CD4-positive, alpha-beta memory T cell (primary cell): ENCODE data around the gene THEMIS. TPM values are rescaled to one million over a fixed set of nuclear protein-coding genes. Genes with fewer than 3 reads are reported as not detected.

Experiments used
- CTCF ChIA-PET: fragments of 350-600 bp; sonication (Branson Sonifier 250); formaldehyde crosslinking; loops from one replicate; lab custom pipeline; 2021; ENCODE audit warnings: inconsistent platforms; ENCODE audit not compliant: partially characterized antibody; lab: Charles Lee
- POLR2A ChIA-PET: fragments of 350-600 bp; sonication (Branson Sonifier 250); formaldehyde crosslinking; loops from one replicate; lab custom pipeline; 2021; ENCODE audit not compliant: partially characterized antibody; lab: Charles Lee
- DNase-seq, 5 donors: peaks; one replicate each; pipeline versions ENCODE4 v3.0.0 to v3.0.0-alpha.2; 2020 to 2022; ENCODE audit warnings: mixed read lengths in 1 of 5
- H3K27ac ChIP-seq: one replicate; pipeline ENCODE4 v1.7.0; 2013; ENCODE audit warnings: low read depth, low read length
- H3K27me3 ChIP-seq: 2 replicates; pipeline ENCODE4 v1.7.0; 2013; ENCODE audit warnings: mild to moderate bottlenecking, low read length, moderate library complexity; ENCODE audit not compliant: insufficient read depth
- H3K36me3 ChIP-seq: 2 replicates; pipeline ENCODE4 v1.7.0; 2013; ENCODE audit warnings: mild to moderate bottlenecking, low read length, moderate library complexity; ENCODE audit not compliant: insufficient read depth
- H3K4me1 ChIP-seq: 2 replicates; pipeline ENCODE4 v1.7.0; 2013; ENCODE audit warnings: mild to moderate bottlenecking, low read length, moderate library complexity; ENCODE audit not compliant: insufficient read depth
- H3K4me3 ChIP-seq, 2 donors: one replicate each; pipeline ENCODE4 v1.7.0; 2013; ENCODE audit warnings: low read length in 2 of 2, mild to moderate bottlenecking in 1 of 2
- H3K9me3 ChIP-seq, 2 donors: one replicate each; pipeline ENCODE4 v1.7.0; 2013; ENCODE audit warnings: low read length in 2 of 2, control low read depth in 1 of 2; ENCODE audit not compliant: control insufficient read depth in 1 of 2
- H3K27ac Mint-ChIP-seq, 7 donors: one replicate each; pipeline ENCODE4 v1.8.0; 2020 to 2021; ENCODE audit warnings: mixed read lengths in 7 of 7, mild to moderate bottlenecking in 6 of 7, inconsistent platforms in 3 of 7, moderate library complexity in 3 of 7
- H3K27me3 Mint-ChIP-seq, 2 donors: one replicate each; pipeline ENCODE4 v1.8.0; 2020 to 2021; ENCODE audit warnings: mixed read lengths in 2 of 2
- H3K36me3 Mint-ChIP-seq, 2 donors: one replicate each; pipeline ENCODE4 v1.8.0; 2020 to 2021; ENCODE audit warnings: mixed read lengths in 2 of 2, inconsistent platforms in 1 of 2, mild to moderate bottlenecking in 1 of 2
- H3K4me1 Mint-ChIP-seq, 4 donors: one replicate each; pipeline ENCODE4 v1.8.0; 2020 to 2021; ENCODE audit warnings: mixed read lengths in 4 of 4, mild to moderate bottlenecking in 1 of 4
- H3K4me3 Mint-ChIP-seq, 8 donors: one replicate each; pipeline ENCODE4 v1.8.0; 2020 to 2021; ENCODE audit warnings: mixed read lengths in 8 of 8, mild to moderate bottlenecking in 7 of 8, moderate library complexity in 6 of 8, inconsistent platforms in 3 of 8
- H3K9me3 Mint-ChIP-seq, 8 donors: one replicate each; pipeline ENCODE4 v1.8.0; 2020 to 2021; ENCODE audit warnings: mixed read lengths in 8 of 8, mild to moderate bottlenecking in 5 of 8, inconsistent platforms in 3 of 8, moderate library complexity in 1 of 8
- intact Hi-C: fragments of 100-400 bp; cut with micrococcal nuclease; formaldehyde crosslinking; loops from one replicate; pipeline ENCODE4 v1.15.1; 2023
- polyA plus RNA-seq, 2 donors: library from polyadenylated mRNA; unstranded; fragments of 300-500 nt; fragmentation: Illumina TruSeq; gene quantifications; one replicate each; pipeline ENCODE4 v1.2.3, GENCODE V29; 2021
- total RNA-seq, 2 experiments: library from RNA; stranded (reverse); gene quantifications; one replicate each; pipeline ENCODE4 v1.2.3, GENCODE V29; 2021

Gene THEMIS
- total and polyA plus RNA-seq, 4 experiments from 2014 or later, result 58.1 to 112 (median 70.9) TPM

- peaks cover 0 to 4% (median 0%) of the 10 kb centered on the region in 8 donors for H3K9me3 Mint-ChIP-seq
- intact Hi-C loops, result no loop called here
- no peak overlapping the region for H3K4me3 Mint-ChIP-seq
- H3K27ac Mint-ChIP-seq, result peak overlapping the region in 1 of 7 donors; percentile 53
- POLR2A ChIA-PET, result interaction anchor here (1.4 kb wide), 1 partner anchor 10 kb away, joined by 3 read pairs; no protein-coding TSS in a partner anchor
- CTCF ChIA-PET, result no interaction called here
- Histone ChIP-seq H3K9me3 (no peaks in the 10 kb centered on the region), H3K36me3 (no peaks in the 10 kb centered on the region), H3K4me3 (no peak overlapping the region), H3K4me1 (peaks cover 11% of the 10 kb centered on the region), H3K27ac (no peak overlapping the region), H3K27me3 (no peaks in the 10 kb centered on the region)
- DNase-seq, result no peak
- H3K4me1 Mint-ChIP-seq, result peaks cover 23 to 45% (median 34%) of the 10 kb centered on the region in 4 donors
- H3K36me3 Mint-ChIP-seq, result peaks cover 26 to 33% of the 10 kb centered on the region in 2 donors
- no peaks in the 10 kb centered on the region for H3K27me3 Mint-ChIP-seq
Measured at GRCh38 chr6:127776320-127776719, 124.5 kb downstream of the THEMIS start.

GRCh38 chr6:127775371-127775770 lies 125.5 kb downstream of the THEMIS start:
- Histone ChIP-seq H3K27ac (no peak overlapping the region), H3K4me1 (peaks cover 11% of the 10 kb centered on the region), H3K36me3 (no peaks in the 10 kb centered on the region), H3K4me3 (no peak overlapping the region), H3K27me3 (no peaks in the 10 kb centered on the region), H3K9me3 (no peaks in the 10 kb centered on the region)
- no peak overlapping the region for H3K4me3 Mint-ChIP-seq
- H3K27me3 Mint-ChIP-seq, result no peaks in the 10 kb centered on the region
- CTCF ChIA-PET, result interaction anchor here (1.2 to 1.8 kb wide), 3 partner anchors 11 to 28 kb away, joined by 3 read pairs; no protein-coding TSS in a partner anchor
- peaks cover 22 to 45% (median 33%) of the 10 kb centered on the region in 4 donors for H3K4me1 Mint-ChIP-seq
- no peak for DNase-seq
- peaks cover 0 to 4% (median 0%) of the 10 kb centered on the region in 8 donors for H3K9me3 Mint-ChIP-seq
- peaks cover 27 to 35% of the 10 kb centered on the region in 2 donors for H3K36me3 Mint-ChIP-seq
- POLR2A ChIA-PET, result interaction anchor here (1.4 kb wide), 1 partner anchor 11 kb away, joined by 3 read pairs; no protein-coding TSS in a partner anchor
- intact Hi-C loops, result no loop called here
- H3K27ac Mint-ChIP-seq, result peak overlapping the region in 2 of 7 donors; percentile 6 to 53

- no peaks in the 10 kb centered on the region for H3K27me3 ChIP-seq
- H3K27ac Mint-ChIP-seq, result peak overlapping the region in 1 of 7 donors; percentile 46
- H3K4me3 ChIP-seq, result no peak overlapping the region
- CTCF ChIA-PET, result interaction anchor here (1.1 kb wide), 1 partner anchor 87 kb away, joined by 3 read pairs; no protein-coding TSS in a partner anchor
- H3K9me3 ChIP-seq, result no peaks in the 10 kb centered on the region
- H3K4me1 ChIP-seq, result peaks cover 26% of the 10 kb centered on the region
- POLR2A ChIA-PET, result interaction anchor here (1.1 kb wide), 1 partner anchor 11 kb away, joined by 3 read pairs; no protein-coding TSS in a partner anchor
- H3K9me3 Mint-ChIP-seq, result peaks cover 0 to 2% (median 0%) of the 10 kb centered on the region in 8 donors
- no peak for DNase-seq
- no peaks in the 10 kb centered on the region for H3K27me3 Mint-ChIP-seq
- intact Hi-C loops, result no loop called here
- H3K4me3 Mint-ChIP-seq, result no peak overlapping the region
- H3K27ac ChIP-seq, result no peak overlapping the region
- H3K36me3 ChIP-seq, result no peaks in the 10 kb centered on the region
- peaks cover 29 to 37% of the 10 kb centered on the region in 2 donors for H3K36me3 Mint-ChIP-seq
- peaks cover 37 to 60% (median 51%) of the 10 kb centered on the region in 4 donors for H3K4me1 Mint-ChIP-seq
Measured at GRCh38 chr6:127768745-127769144, 132.1 kb downstream of the THEMIS start.

- H3K27ac Mint-ChIP-seq, result peak overlapping the region in 4 of 7 donors; percentile 1 to 77 (median 39)
- ChIA-PET POLR2A (interaction anchor here (1.1 kb wide), 1 partner anchor 12 kb away, joined by 3 read pairs; no protein-coding TSS in a partner anchor), CTCF (interaction anchor here (1.1 kb wide), 1 partner anchor 87 kb away, joined by 3 read pairs; no protein-coding TSS in a partner anchor)
- no peaks in the 10 kb centered on the region for H3K9me3 ChIP-seq
- no peak overlapping the region for H3K4me3 ChIP-seq
- H3K27me3 Mint-ChIP-seq, result no peaks in the 10 kb centered on the region
- H3K27me3 ChIP-seq, result no peaks in the 10 kb centered on the region
- H3K4me3 Mint-ChIP-seq, result no peak overlapping the region
- no peak overlapping the region for H3K27ac ChIP-seq
- H3K4me1 Mint-ChIP-seq, result peaks cover 40 to 66% (median 54%) of the 10 kb centered on the region in 4 donors
- no peak for DNase-seq
- H3K9me3 Mint-ChIP-seq, result peaks cover 0 to 2% (median 0%) of the 10 kb centered on the region in 8 donors
- intact Hi-C loops, result no loop called here
- H3K36me3 ChIP-seq, result no peaks in the 10 kb centered on the region
- peaks cover 31% of the 10 kb centered on the region for H3K4me1 ChIP-seq
- peaks cover 29 to 37% of the 10 kb centered on the region in 2 donors for H3K36me3 Mint-ChIP-seq
Measured at GRCh38 chr6:127768223-127768622, 132.6 kb downstream of the THEMIS start.

- H3K36me3 Mint-ChIP-seq, result peaks cover 26 to 27% of the 10 kb centered on the region in 2 donors
- peak overlapping the region in 1 of 8 donors; percentile 2 for H3K4me3 Mint-ChIP-seq
- Histone ChIP-seq H3K27me3 (no peaks in the 10 kb centered on the region), H3K4me1 (peaks cover 53% of the 10 kb centered on the region), H3K9me3 (no peaks in the 10 kb centered on the region), H3K4me3 (no peak overlapping the region), H3K27ac (no peak overlapping the region), H3K36me3 (no peaks in the 10 kb centered on the region)
- H3K4me1 Mint-ChIP-seq, result peaks cover 55 to 84% (median 72%) of the 10 kb centered on the region in 4 donors
- no peak for DNase-seq
- H3K27ac Mint-ChIP-seq, result no peak overlapping the region
- intact Hi-C loops, result no loop called here
- CTCF ChIA-PET, result no interaction called here
- H3K9me3 Mint-ChIP-seq, result no peaks in the 10 kb centered on the region
- no peaks in the 10 kb centered on the region for H3K27me3 Mint-ChIP-seq
- POLR2A ChIA-PET, result no interaction called here
Measured at GRCh38 chr6:127765949-127766348, 134.9 kb downstream of the THEMIS start.

- no peaks in the 10 kb centered on the region for H3K27me3 ChIP-seq
- H3K4me1 ChIP-seq, result peaks cover 55% of the 10 kb centered on the region
- intact Hi-C loops, result no loop called here
- peak overlapping the region in 2 of 8 donors; percentile 7 to 13 for H3K4me3 Mint-ChIP-seq
- no peak overlapping the region for H3K27ac ChIP-seq
- peaks cover 4 to 11% of the 10 kb centered on the region in 2 donors for H3K36me3 Mint-ChIP-seq
- H3K4me3 ChIP-seq, result no peak overlapping the region
- H3K9me3 ChIP-seq, result no peaks in the 10 kb centered on the region
- H3K36me3 ChIP-seq, result no peaks in the 10 kb centered on the region
- CTCF ChIA-PET, result no interaction called here
- H3K4me1 Mint-ChIP-seq, result peaks cover 38 to 58% (median 49%) of the 10 kb centered on the region in 4 donors
- H3K27ac Mint-ChIP-seq, result peak overlapping the region in 5 of 7 donors; percentile 1 to 56 (median 18)
- no peaks in the 10 kb centered on the region for H3K27me3 Mint-ChIP-seq
- POLR2A ChIA-PET, result no interaction called here
- no peak for DNase-seq
- peaks cover 0 to 4% (median 0%) of the 10 kb centered on the region in 8 donors for H3K9me3 Mint-ChIP-seq
Measured at GRCh38 chr6:127762284-127762683, 138.6 kb downstream of the THEMIS start.

- intact Hi-C loops, result no loop called here
- H3K27me3 Mint-ChIP-seq, result no peaks in the 10 kb centered on the region
- Histone ChIP-seq H3K4me3 (no peak overlapping the region), H3K27me3 (no peaks in the 10 kb centered on the region), H3K27ac (no peak overlapping the region), H3K36me3 (no peaks in the 10 kb centered on the region), H3K9me3 (no peaks in the 10 kb centered on the region), H3K4me1 (peaks cover 51% of the 10 kb centered on the region)
- peaks cover 36 to 53% (median 45%) of the 10 kb centered on the region in 4 donors for H3K4me1 Mint-ChIP-seq
- peaks cover 0 to 5% (median 2%) of the 10 kb centered on the region in 8 donors for H3K9me3 Mint-ChIP-seq
- no peak overlapping the region for H3K4me3 Mint-ChIP-seq
- H3K36me3 Mint-ChIP-seq, result peaks cover 9 to 13% of the 10 kb centered on the region in 2 donors
- DNase-seq, result no peak
- ChIA-PET CTCF (interaction anchor here (1.5 kb wide), 1 partner anchor 14 kb away, joined by 3 read pairs; no protein-coding TSS in a partner anchor), POLR2A (no interaction called here)
- peak overlapping the region in 4 of 7 donors; percentile 4 to 41 (median 24) for H3K27ac Mint-ChIP-seq
Measured at GRCh38 chr6:127761084-127761483, 139.8 kb downstream of the THEMIS start.
